ENCODE data around the gene COPB2.
"Not testable (repeated sequence)": the region's sequence is repeated elsewhere in the genome, so short reads cannot be mapped to it uniquely, and the experiment has no call there.

Gene COPB2

GRCh38 chr3:139414608-139415224 is 25.3 kb upstream of the COPB2 start:
- ATAC-seq (ENCODE audit: insufficient read depth, low read depth): no peak
- H3K9me3 ChIP-seq (ENCODE audit: insufficient read depth, low read length, severe bottlenecking): no peaks in the 10 kb centered on the region
- TF ChIP-seq EZH2 (IDR thresholded peaks at IDR 0.05; ENCODE audit: borderline replicate concordance, low read depth, low read length, severe bottlenecking) (no peak), CTCF (IDR thresholded peaks at IDR 0.05; ENCODE audit: borderline replicate concordance, extremely low read depth, low read length, poor library complexity, severe bottlenecking) (no peak)
- no peaks in the 10 kb centered on the region for H3K27me3 ChIP-seq (ENCODE audit: insufficient read depth, low read length, poor library complexity)
- no peak overlapping the region for H3K9ac ChIP-seq (ENCODE audit: low read depth, low read length)
- no peaks in the 10 kb centered on the region for H3K4me1 ChIP-seq (ENCODE audit: insufficient read depth, low read length)
- no peak overlapping the region for H3K4me2 ChIP-seq (ENCODE audit: insufficient read depth, low read length)
- no peak for DNase-seq
- H3K36me3 ChIP-seq (ENCODE audit: insufficient read depth, low read length): no peaks in the 10 kb centered on the region
- H3K4me3 ChIP-seq (ENCODE audit: low read depth in 1 of 2, low read length in 2 of 2): no peak overlapping the region
- no peak overlapping the region for H3K27ac ChIP-seq (ENCODE audit: low read length)
- no peaks in the 10 kb centered on the region for H4K20me1 ChIP-seq (ENCODE audit: insufficient read depth, low read length)
- no peak overlapping the region for H2AFZ ChIP-seq (ENCODE audit: low read depth, low read length)
- no peaks in the 10 kb centered on the region for H3K79me2 ChIP-seq (ENCODE audit: insufficient read depth, low read length)

- H3K4me2 ChIP-seq (ENCODE audit: insufficient read depth, low read length); H3K9me3 ChIP-seq (ENCODE audit: insufficient read depth, low read length, severe bottlenecking); H3K36me3 ChIP-seq (ENCODE audit: insufficient read depth, low read length); DNase-seq; H3K4me1 ChIP-seq (ENCODE audit: insufficient read depth, low read length); H3K4me3 ChIP-seq (ENCODE audit: low read depth in 1 of 2, low read length in 2 of 2); H2AFZ ChIP-seq (ENCODE audit: low read depth, low read length); H3K79me2 ChIP-seq (ENCODE audit: insufficient read depth, low read length); H3K9ac ChIP-seq (ENCODE audit: low read depth, low read length); H3K27me3 ChIP-seq (ENCODE audit: insufficient read depth, low read length, poor library complexity); H3K27ac ChIP-seq (ENCODE audit: low read length); ATAC-seq (ENCODE audit: insufficient read depth, low read depth); H4K20me1 ChIP-seq (ENCODE audit: insufficient read depth, low read length): not testable (repeated sequence)
Observed at GRCh38 chr3:139412891-139413290, 23.4 kb upstream of the COPB2 start.

- not testable (repeated sequence) for H3K4me3 ChIP-seq (ENCODE audit: low read depth in 1 of 2, low read length in 2 of 2); H3K4me2 ChIP-seq (ENCODE audit: insufficient read depth, low read length); H3K79me2 ChIP-seq (ENCODE audit: insufficient read depth, low read length); H3K27ac ChIP-seq (ENCODE audit: low read length); DNase-seq; H4K20me1 ChIP-seq (ENCODE audit: insufficient read depth, low read length); H3K9ac ChIP-seq (ENCODE audit: low read depth, low read length); H3K4me1 ChIP-seq (ENCODE audit: insufficient read depth, low read length); H2AFZ ChIP-seq (ENCODE audit: low read depth, low read length); H3K9me3 ChIP-seq (ENCODE audit: insufficient read depth, low read length, severe bottlenecking); H3K36me3 ChIP-seq (ENCODE audit: insufficient read depth, low read length); H3K27me3 ChIP-seq (ENCODE audit: insufficient read depth, low read length, poor library complexity); ATAC-seq (ENCODE audit: insufficient read depth, low read depth)
Observed at GRCh38 chr3:139401155-139401554, 11.7 kb upstream of the COPB2 start.

GRCh38 chr3:139396707-139397106 is 7.3 kb upstream of the COPB2 start:
- Histone ChIP-seq H3K4me1 (ENCODE audit: insufficient read depth, low read length) (no peaks in the 10 kb centered on the region), H3K27me3 (ENCODE audit: insufficient read depth, low read length, poor library complexity) (peaks cover 4% of the 10 kb centered on the region), H3K9ac (ENCODE audit: low read depth, low read length) (no peak overlapping the region), H4K20me1 (ENCODE audit: insufficient read depth, low read length) (no peaks in the 10 kb centered on the region), H3K27ac (ENCODE audit: low read length) (no peak overlapping the region), H3K36me3 (ENCODE audit: insufficient read depth, low read length) (no peaks in the 10 kb centered on the region), H3K79me2 (ENCODE audit: insufficient read depth, low read length) (no peaks in the 10 kb centered on the region), H3K4me2 (ENCODE audit: insufficient read depth, low read length) (no peak overlapping the region), H2AFZ (ENCODE audit: low read depth, low read length) (no peak overlapping the region), H3K4me3 (ENCODE audit: low read depth in 1 of 2, low read length in 2 of 2) (no peak overlapping the region), H3K9me3 (ENCODE audit: insufficient read depth, low read length, severe bottlenecking) (no peaks in the 10 kb centered on the region)
- no peak for TF ChIP-seq EZH2 (IDR thresholded peaks at IDR 0.05; ENCODE audit: borderline replicate concordance, low read depth, low read length, severe bottlenecking)
- no peak for TF ChIP-seq CTCF (IDR thresholded peaks at IDR 0.05; ENCODE audit: borderline replicate concordance, extremely low read depth, low read length, poor library complexity, severe bottlenecking)
- DNase-seq (no peak), ATAC-seq (ENCODE audit: insufficient read depth, low read depth) (no peak)

Measured in DND-41 (cell line).